GM12874 (cell line): Measurements from ENCODE around the gene FBXO46.
A peak's percentile ranks its signal among the peaks of the same experiment; 100 is the strongest.

Experiments used
- CTCF ChIP-seq: IDR thresholded peaks from 2 replicates; pipeline ENCODE4 v1.5.1; 2011; ENCODE audit warnings: low read depth, mild to moderate bottlenecking, control low read depth, low read length, moderate library complexity; ENCODE audit not compliant: insufficient read depth

FBXO46 gene

GRCh38 chr19:45681391-45682015 lies 49.2 kb downstream of the FBXO46 start:
- peak; percentile 99 for TF ChIP-seq CTCF

GRCh38 chr19:45677351-45678230 lies 53.1 kb downstream of the FBXO46 start:
- TF ChIP-seq CTCF, result peak; percentile 31; the same call in 1 of the 2 replicates

GRCh38 chr19:45676851-45677263 lies 53.8 kb downstream of the FBXO46 start:
- no peak for TF ChIP-seq CTCF

GRCh38 chr19:45674946-45675345 lies 55.8 kb downstream of the FBXO46 start:
- TF ChIP-seq CTCF, result no peak

- no peak for TF ChIP-seq CTCF
Measured at GRCh38 chr19:45670670-45671453, 59.8 kb downstream of the FBXO46 start.

GRCh38 chr19:45668342-45668871 lies 62.3 kb downstream of the FBXO46 start:
- TF ChIP-seq CTCF, result no peak
